Stimulated activated CD4-positive, alpha-beta T cell treated with anti-CD3 and anti-CD28 coated beads, Interleukin-15, amount 100 ng/mL, for 48 hours (primary cell): ENCODE data around the gene FAP.

Experiments used
- DNase-seq, 2 donors: peaks; one replicate each; pipeline ENCODE4 v3.0.0-alpha.2; 2020; ENCODE audit warnings: low read depth in 2 of 2

Gene FAP

GRCh38 chr2:162126111-162126519 is 117.1 kb downstream of the FAP start:
- no peak for DNase-seq

GRCh38 chr2:162125138-162125537 is 118.1 kb downstream of the FAP start:
- no peak for DNase-seq

GRCh38 chr2:162123806-162124758 is 119.2 kb downstream of the FAP start:
- DNase-seq: no peak
